Measurements from ENCODE around the gene SHC3.

GRCh38 chr9:89006996-89007967 is 171.3 kb downstream of the SHC3 start:
- TF ChIP-seq EZH2phosphoT487 (IDR thresholded peaks at IDR 0.05; ENCODE audit: borderline replicate concordance, low read depth, low read length) (no peak), CTCF (conservative IDR thresholded peaks at IDR 0.05; ENCODE audit: low read length) (no peak)
